ENCODE results near the gene RUFY3. TPM values are rescaled to one million over a fixed set of nuclear protein-coding genes. Genes with fewer than 3 reads are reported as not detected.
"Not testable (repeated sequence)": the region's sequence is repeated elsewhere in the genome, so short reads cannot be mapped to it uniquely, and the experiment has no call there.

RUFY3 gene
- total RNA-seq, 2 donors from 2014 or later = 37.2 to 37.8 TPM

DNA sequence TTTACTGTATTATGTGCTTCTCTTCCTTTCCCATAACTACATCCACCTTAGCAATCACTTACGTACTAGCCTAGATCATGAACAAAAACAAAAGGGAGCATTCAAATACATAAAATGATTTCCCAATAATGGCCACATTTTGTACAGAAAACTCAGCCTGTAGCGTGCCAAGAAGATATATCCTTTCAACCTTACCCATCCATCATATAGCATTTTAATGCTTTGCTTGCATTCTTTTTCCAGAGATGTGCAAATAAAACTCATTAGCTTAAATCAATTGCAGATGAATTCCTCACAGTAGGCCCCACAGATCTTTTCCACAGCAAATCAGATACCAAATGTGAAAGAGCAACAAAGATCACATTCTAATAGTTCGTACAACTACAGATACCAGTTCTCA lies 97.2 kb downstream of the RUFY3 start:
- intact Hi-C loops (cut with DNase I, micrococcal nuclease) = no loop called here
- DNase-seq (no peak), ATAC-seq (no peak)

- intact Hi-C loops (cut with DNase I, micrococcal nuclease) = no loop called here
- peak; percentile 78 for ATAC-seq
- no peak for DNase-seq
Observed at GRCh38 chr4:70829015-70829414, 107.3 kb downstream of the RUFY3 start.

DNA sequence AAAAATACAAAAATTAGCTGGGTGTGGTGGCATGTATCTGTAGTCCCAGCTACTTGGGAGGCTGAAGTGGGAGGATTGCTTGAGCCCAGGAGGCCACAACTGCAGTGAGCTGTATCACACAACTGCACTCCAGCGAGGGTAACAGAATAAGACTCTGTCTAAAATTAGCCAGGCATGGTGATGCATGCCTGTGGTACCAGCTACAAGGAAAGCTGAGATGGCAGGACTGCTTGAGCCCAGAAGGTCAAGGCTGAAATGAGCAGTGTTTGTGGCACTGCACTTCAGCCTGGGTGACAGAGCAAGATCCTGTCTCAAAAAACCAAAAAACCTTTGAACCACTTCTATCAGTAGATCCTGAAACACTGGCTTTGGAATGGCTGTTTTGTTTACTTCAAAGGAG lies 107.7 kb downstream of the RUFY3 start:
- DNase-seq (no peak), ATAC-seq (no peak)
- intact Hi-C loops (cut with DNase I, micrococcal nuclease) = no loop called here

DNA sequence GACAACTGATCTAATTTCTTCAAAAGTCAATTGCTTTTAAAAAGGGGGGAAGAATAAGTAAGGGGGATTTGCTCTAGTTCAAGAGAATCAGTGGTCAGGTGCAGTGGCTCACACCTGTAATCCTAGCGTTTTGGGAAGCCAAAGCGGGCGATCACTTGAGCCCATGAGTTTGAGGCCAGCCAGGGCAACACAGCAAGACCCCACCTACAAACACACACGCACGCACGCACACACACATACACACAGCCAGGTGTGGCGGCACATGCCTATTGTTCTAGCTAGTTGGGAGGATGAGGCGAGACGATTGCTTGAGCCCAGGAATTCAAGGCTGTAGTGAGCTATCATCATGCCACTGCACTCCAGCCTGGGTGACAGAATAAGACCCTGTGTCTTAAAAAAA lies 108.3 kb downstream of the RUFY3 start:
- intact Hi-C loops (cut with DNase I, micrococcal nuclease) = loop anchor here in 1 of 2 donors (10.0 kb wide), 1 partner anchor 125 kb away; no protein-coding TSS in a partner anchor
- DNase-seq (no peak), ATAC-seq (no peak)

DNA sequence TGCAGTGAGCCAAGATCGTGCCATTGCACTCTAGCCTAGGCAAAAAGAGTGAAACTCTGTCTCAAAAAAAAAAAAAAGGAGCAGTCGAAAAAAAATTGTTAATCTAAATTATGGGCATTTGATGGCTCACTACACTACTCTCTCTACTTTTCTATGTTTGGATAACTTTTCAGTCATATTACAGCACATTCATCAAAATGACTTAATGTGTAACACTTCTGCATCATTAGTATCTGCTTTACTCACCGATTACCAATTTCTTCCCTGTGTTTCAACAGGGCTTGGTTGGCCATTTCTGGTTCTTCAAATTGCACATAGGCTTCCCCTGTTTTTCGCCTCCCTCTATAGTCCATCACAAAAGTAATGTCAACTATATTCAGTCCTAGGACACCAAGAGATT lies 109.5 kb downstream of the RUFY3 start:
- intact Hi-C loops (cut with DNase I, micrococcal nuclease) = loop anchor here in 1 of 2 donors (10.0 kb wide), 1 partner anchor 126 kb away; no protein-coding TSS in a partner anchor
- DNase-seq (no peak), ATAC-seq (no peak)

DNA sequence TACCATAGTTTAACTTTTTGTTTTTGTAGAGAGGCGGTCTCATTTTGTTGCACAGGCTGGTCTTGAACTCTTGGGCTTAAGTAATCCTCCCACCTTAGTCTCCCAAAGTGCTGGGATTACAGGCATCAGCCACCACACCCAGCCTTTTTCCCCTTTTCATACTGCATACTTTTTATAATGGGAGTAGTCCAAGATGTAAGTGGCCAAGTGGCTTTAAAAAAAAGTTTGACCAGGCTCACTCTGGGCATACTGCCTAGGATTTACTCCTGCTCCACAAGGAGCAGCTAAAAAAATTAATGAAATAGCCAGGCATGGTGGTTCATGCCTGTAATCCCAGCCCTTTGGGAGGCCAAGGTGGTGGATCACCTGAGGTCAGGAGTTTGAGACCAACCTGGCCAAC lies 111.9 kb downstream of the RUFY3 start:
- intact Hi-C loops (cut with DNase I, micrococcal nuclease) = loop anchor here in 1 of 2 donors (10.0 kb wide), 1 partner anchor 129 kb away; no protein-coding TSS in a partner anchor
- peak; percentile 20 for ATAC-seq

DNA sequence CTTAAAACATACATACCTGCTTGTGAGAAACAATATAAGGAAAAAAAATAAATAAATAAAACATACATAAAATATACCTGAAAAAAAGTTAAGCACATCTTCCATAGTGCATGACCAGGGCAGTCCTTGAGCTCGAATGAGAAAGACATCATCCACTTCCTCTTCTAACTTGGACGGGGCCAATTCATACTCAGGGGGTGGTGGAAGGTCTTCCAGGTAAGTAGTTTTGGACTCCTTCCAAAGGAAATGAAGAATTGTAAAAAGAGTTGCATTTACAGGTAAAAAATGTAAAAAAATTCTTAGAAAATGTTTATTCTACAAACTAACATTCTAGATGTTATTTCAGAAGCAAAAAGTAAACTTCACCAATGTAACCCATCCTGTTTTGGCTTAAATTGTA lies 114.3 kb downstream of the RUFY3 start:
- intact Hi-C loops (cut with DNase I, micrococcal nuclease) = loop anchor here in 1 of 2 donors (5.0 to 10.0 kb wide), 2 partner anchors 131 to 156 kb away; partner anchors contain the start of gene DCK
- ATAC-seq = no peak
- no peak for DNase-seq

More for the DNA sequence above, 111.9 kb downstream of the RUFY3 start:
- DNase-seq = no peak

GRCh38 chr4:70838204-70838603 lies 116.4 kb downstream of the RUFY3 start:
- ATAC-seq (no peak), DNase-seq (no peak)
- intact Hi-C loops (cut with DNase I, micrococcal nuclease) = loop anchor here in 1 of 2 donors (5.0 to 10.0 kb wide), 2 partner anchors 133 to 154 kb away; partner anchors contain the start of gene DCK

DNA sequence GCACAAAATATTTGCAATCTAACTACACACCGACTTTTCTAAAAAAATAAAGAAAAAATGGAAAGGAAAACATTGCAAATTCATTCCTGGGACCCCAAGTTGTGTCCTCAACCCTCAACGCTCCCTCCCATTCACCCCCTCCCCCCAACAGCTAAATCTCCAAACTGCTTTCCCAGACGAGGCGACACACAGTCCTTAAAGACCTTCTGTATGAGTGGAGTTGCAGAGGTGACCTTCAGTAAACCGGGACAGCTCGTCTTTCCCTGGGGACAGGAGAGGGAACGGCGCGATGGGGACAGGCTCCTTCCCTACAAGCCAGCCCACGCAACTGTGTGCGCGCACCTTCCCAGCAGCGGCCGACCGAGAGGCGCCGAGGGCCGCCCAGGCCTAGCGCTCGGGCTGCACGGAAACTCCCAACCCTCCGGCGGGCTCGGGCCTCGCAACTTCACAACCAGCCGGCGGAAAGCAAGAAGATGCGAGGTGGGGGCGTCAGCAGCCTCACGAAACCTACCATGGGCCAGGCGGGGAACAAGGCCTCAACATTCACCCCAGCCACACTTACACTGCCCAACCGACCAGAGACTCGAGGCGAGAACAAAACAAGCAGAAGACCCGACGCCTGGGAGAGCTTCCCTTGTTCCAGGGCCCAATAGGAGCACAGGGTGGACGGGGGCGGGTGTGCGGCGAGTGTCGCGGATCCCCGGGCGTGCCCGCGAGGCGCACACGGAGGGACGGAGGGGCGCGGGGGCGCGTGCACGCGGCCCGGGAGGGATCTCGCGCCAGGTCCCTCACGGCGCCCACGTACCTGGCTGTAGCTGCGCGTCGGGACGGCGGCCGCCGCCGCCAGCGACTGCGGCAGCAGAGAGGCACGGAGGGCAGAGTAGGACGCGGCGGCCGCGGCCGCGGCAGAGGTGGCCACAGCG lies 117.2 kb downstream of the RUFY3 start:
- intact Hi-C loops (cut with DNase I, micrococcal nuclease) = loop anchor here in 1 of 2 donors (5.0 to 10.0 kb wide), 2 partner anchors 134 to 153 kb away; partner anchors contain the start of gene DCK
- ATAC-seq = peak; percentile 73
- DNase-seq = peak; percentile 66 to 78

GRCh38 chr4:70839589-70840093 lies 117.9 kb downstream of the RUFY3 start, which contains the start of gene GRSF1:
GRSF1 (minus strand) TSS chr4:70839890; CDS start chr4:70839827, 63 bp downstream.
- DNase-seq (peak; percentile 97 to 98), ATAC-seq (peak; percentile 90)
- intact Hi-C loops (cut with DNase I, micrococcal nuclease) = loop anchor here in 1 of 2 donors (5.0 to 10.0 kb wide), 2 partner anchors 135 to 153 kb away; partner anchors contain the start of gene DCK

- intact Hi-C loops (cut with DNase I, micrococcal nuclease); ATAC-seq: not testable (repeated sequence)
- DNase-seq = peak; percentile 64 to 65
Observed at GRCh38 chr4:70840137-70840536, 118.4 kb downstream of the RUFY3 start.

DNA sequence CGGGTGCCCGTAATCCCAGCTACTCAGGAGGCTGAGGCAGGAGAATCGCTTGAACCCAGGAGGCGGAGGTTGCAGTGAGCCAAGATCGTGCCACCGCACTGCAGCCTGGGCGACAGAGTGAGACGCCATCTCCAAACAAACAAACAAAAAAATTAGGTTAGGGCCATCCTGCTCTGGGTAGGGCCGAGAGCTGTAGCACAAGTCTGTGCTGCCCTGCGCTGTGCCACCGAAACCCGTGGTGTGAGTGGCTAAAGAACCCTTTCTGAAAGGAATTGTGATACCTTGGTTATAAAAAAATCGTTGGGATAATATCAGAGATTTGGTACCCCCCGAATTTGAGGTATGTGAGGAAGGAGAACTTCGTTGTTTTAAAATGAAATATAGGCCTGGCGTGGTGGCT lies 118.9 kb downstream of the RUFY3 start:
- intact Hi-C loops (cut with DNase I, micrococcal nuclease); ATAC-seq: not testable (repeated sequence)
- peak in 1 of 2 donors; percentile 28 for DNase-seq

DNA sequence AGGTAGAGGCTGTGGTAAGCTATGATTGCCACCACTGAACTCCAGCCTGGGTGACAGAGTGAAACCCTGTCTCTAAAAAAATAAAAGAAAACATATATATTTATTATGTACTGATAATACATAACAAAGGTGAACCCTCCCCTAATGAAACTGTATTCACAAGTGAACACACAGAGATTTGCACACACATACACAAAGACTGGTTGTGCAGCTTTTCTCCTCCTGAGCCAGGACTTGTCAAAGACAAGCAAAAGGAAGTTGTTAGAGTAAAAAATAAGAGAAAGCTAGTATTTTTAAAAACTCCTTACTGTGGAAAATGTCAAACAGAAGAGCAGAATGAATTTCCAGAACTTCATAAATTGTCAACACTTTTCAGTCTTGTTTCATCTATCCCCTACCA lies 119.4 kb downstream of the RUFY3 start:
- ATAC-seq = no peak
- intact Hi-C loops (cut with DNase I, micrococcal nuclease) = no loop called here
- no peak for DNase-seq

DNA sequence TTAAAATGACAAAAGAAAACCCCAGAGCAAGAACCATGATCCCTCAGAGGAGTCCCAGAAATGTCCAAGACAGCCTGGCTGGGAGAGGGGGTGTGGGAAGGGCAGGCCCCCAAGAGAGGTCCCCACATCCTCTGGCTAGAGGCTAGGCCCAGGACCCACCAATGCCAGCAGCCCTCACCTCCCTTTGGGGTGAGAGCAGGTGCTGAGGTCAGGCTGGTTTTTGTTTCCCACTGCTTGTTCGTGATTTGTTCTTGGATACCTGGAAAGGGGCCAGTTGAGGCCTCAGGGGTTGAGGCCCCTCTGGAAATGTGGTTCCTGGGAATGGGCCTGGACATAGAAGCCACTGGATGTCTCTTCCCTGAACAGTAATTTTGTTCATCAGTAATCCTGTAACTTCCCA lies 120.2 kb downstream of the RUFY3 start:
- intact Hi-C loops (cut with DNase I, micrococcal nuclease) = no loop called here
- ATAC-seq (no peak), DNase-seq (no peak)

DNA sequence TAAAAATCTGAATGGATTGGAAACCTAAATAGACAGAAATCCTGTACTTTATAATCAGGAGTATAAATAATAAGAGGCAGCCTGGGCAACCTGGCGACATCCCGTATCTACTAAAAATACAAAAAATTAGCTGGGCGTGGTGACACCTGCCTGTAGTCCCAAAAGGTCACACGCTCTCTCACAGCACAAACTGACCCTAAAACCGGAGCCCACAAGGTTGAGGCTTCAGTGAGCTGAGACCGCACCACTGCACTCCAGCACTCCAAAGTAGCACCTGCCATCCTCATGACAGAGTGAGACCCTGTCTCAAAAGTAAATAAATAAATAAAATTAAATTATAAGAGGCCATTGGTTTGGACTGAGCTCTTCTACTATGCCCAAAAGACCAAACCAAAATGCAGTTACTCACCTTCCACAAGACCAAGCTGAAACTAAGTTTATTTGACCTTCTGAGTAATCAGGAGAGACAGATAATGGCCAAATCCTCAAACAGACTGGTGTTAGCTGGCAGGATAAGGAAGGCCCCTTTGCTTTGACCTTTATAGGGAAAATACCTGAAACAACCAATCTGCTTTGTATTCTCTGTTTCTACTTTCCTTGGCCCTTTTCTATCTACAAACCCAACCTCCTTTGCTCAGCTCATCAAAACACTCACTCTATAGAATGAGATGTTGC lies 121.1 kb downstream of the RUFY3 start:
- DNase-seq = no peak
- intact Hi-C loops (cut with DNase I, micrococcal nuclease) = no loop called here
- ATAC-seq = no peak

GRCh38 chr4:70844180-70844579 lies 122.4 kb downstream of the RUFY3 start:
- DNase-seq (no peak), ATAC-seq (no peak)
- intact Hi-C loops (cut with DNase I, micrococcal nuclease) = no loop called here

- intact Hi-C loops (cut with DNase I, micrococcal nuclease) = no loop called here
- DNase-seq = no peak
Observed at GRCh38 chr4:70849291-70849690, 127.5 kb downstream of the RUFY3 start.

DNA sequence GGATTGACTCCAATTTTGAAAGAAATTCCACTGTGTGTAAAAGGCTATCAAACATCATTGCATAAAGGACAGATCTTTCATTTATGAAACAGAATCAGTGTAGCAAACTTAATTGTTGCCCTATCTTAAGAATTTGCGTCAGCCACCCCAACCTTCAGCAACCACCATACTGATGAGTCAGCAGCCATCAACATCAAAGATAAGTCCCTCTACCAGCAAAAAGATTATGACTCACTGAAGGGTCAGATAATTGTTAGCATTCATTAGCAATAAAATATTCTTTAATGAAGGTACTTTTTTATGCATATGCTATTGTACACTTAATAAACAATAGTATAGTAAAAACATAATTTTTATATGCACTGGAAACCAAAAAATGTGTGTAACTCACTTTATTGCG lies 133.7 kb downstream of the RUFY3 start:
- intact Hi-C loops (cut with DNase I, micrococcal nuclease) = no loop called here
- ATAC-seq (no peak), DNase-seq (no peak)

More at GRCh38 chr4:70849291-70849690, 127.5 kb downstream of the RUFY3 start:
- no peak for ATAC-seq
